SK-MEL-5 (cell line): ENCODE measurements around the gene AUH. TPM values are rescaled to one million over a fixed set of nuclear protein-coding genes. Genes with fewer than 3 reads are reported as not detected.

Experiments
- DNase-seq: peaks from one replicate; pipeline ENCODE4 v3.0.0-alpha.2; 2016; ENCODE audit warnings: low read depth, low spot score
- in situ Hi-C: cut with HindIII; loops from 2 replicates; pipeline ENCODE4 v1.10.0; 2016; ENCODE audit warnings: low sequenced_read_pairs, high pct_unique_total_duplicates, low pct_unique_long_range_greater_than_20kb
- total RNA-seq: library from RNA; depleted of rRNA; stranded (reverse); fragments of >200 nt; shearing (Covaris generic); gene quantifications from 2 replicates; pipeline ENCODE4 v1.2.3, GENCODE V29; 2014

The AUH gene
- total RNA-seq, 1 experiment from 2014 or later = 29.9 TPM

GRCh38 chr9:91192381-91193086 lies 169.2 kb downstream of the AUH start:
- DNase-seq = no peak
- in situ Hi-C loops = no loop called here

GRCh38 chr9:91191411-91192380 lies 170.0 kb downstream of the AUH start:
- DNase-seq = no peak
- in situ Hi-C loops = no loop called here

GRCh38 chr9:91190062-91190461 lies 171.7 kb downstream of the AUH start:
- DNase-seq = no peak
- in situ Hi-C loops = no loop called here

GRCh38 chr9:91188719-91189590 lies 172.8 kb downstream of the AUH start:
- DNase-seq = no peak
- in situ Hi-C loops = no loop called here

GRCh38 chr9:91187965-91188344 lies 173.8 kb downstream of the AUH start:
- no peak for DNase-seq
- in situ Hi-C loops = no loop called here

GRCh38 chr9:91187311-91187964 lies 174.3 kb downstream of the AUH start:
- no peak for DNase-seq

GRCh38 chr9:91186632-91187108 lies 175.0 kb downstream of the AUH start:
- in situ Hi-C loops = no loop called here
- DNase-seq = no peak

More at GRCh38 chr9:91187311-91187964, 174.3 kb downstream of the AUH start:
- in situ Hi-C loops = no loop called here

GRCh38 chr9:91185193-91185886 lies 176.4 kb downstream of the AUH start:
- in situ Hi-C loops = no loop called here
- DNase-seq = no peak

GRCh38 chr9:91182429-91183225 lies 179.1 kb downstream of the AUH start:
- in situ Hi-C loops = no loop called here
- no peak for DNase-seq

GRCh38 chr9:91181541-91181940 lies 180.2 kb downstream of the AUH start:
- in situ Hi-C loops = no loop called here
- DNase-seq = no peak

GRCh38 chr9:91180930-91181268 lies 180.8 kb downstream of the AUH start:
- in situ Hi-C loops = no loop called here
- no peak for DNase-seq

- in situ Hi-C loops = no loop called here
Observed at GRCh38 chr9:91180240-91180929, 181.3 kb downstream of the AUH start.

GRCh38 chr9:91179237-91180138 lies 182.2 kb downstream of the AUH start:
- DNase-seq = no peak
- in situ Hi-C loops = no loop called here

More at GRCh38 chr9:91180240-91180929, 181.3 kb downstream of the AUH start:
- DNase-seq = no peak

- DNase-seq = no peak
- in situ Hi-C loops = no loop called here
Observed at GRCh38 chr9:91178281-91179236, 183.2 kb downstream of the AUH start.
